HCEC 1CT (cell line): ENCODE measurements around the gene TIMM29.
"Not testable (repeated sequence)": the region's sequence is repeated elsewhere in the genome, so short reads cannot be mapped to it uniquely, and the experiment has no call there.

Experiments
- DNase-seq: peaks from one replicate; pipeline ENCODE4 v3.0.0-alpha.2; 2017

TIMM29 gene

DNA sequence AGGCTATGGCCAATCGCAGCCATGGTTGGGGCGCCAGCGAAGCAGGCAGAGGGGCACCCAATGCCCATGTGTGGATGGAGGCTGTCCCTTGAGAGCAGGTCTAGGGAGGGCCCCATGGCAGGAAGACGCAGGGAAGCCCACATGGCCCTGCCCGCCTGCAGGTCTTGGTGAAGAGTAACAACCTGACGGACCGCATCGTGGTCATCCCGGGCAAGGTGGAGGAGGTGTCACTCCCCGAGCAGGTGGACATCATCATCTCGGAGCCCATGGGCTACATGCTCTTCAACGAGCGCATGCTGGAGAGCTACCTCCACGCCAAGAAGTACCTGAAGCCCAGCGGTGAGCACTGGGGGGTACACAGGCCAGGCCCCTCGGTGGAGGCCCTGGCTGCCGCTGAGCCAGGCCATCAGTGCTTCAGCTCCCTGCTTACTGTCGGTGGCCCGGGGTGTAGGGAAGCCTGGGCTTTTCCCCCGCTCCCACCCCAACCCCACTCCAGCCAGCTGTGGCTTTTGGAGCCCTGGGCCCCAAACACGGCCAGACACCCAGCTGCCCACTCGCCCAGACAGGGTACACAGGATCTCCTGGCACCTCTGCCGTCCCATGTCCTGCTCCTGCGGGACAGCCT is 14.8 kb upstream of the TIMM29 start:
- DNase-seq, result no peak

- DNase-seq, result peak; percentile 95
Measured at GRCh38 chr19:10915130-10916091, 13.2 kb upstream of the TIMM29 start.

GRCh38 chr19:10916602-10917001 is 12.0 kb upstream of the TIMM29 start:
- DNase-seq, result no peak

DNA sequence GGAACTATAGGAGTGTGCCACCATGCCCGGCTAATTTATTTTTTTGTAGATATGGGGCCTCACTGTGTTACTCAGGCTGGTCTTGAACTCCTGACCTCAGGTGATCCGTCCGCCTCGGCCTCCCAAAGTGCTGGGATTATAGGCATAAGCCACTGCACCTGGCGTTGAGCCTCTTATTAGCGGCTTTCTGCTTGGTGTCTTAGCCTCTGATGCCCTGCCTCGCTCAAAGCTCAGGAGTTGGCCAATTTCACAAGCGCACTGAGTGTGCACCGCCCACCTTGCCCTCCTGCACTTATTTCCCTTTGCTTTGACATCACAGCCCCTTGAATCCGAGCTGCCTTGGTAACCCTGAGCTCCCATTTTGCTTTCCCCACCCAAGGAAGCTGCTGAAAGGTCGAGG is 10.3 kb upstream of the TIMM29 start:
- DNase-seq, result no peak

GRCh38 chr19:10919352-10920287 is 9.0 kb upstream of the TIMM29 start:
- DNase-seq, result no peak

DNA sequence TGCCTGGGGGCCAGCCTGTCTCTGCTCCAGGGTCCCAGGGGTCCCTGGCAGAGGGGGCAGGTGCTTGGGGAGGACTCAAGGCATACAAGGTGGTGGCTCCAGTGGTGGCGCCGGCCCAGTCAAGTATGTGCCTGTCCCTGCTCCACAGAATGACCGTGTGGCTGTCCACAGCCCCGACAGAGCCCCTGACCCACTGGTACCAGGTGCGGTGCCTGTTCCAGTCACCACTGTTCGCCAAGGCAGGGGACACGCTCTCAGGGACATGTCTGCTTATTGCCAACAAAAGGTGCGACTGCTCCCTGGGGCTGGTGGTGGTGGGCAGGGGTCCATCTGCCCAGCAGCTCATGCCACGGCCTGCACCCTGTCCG is 8.3 kb upstream of the TIMM29 start:
- DNase-seq, result no peak

DNA sequence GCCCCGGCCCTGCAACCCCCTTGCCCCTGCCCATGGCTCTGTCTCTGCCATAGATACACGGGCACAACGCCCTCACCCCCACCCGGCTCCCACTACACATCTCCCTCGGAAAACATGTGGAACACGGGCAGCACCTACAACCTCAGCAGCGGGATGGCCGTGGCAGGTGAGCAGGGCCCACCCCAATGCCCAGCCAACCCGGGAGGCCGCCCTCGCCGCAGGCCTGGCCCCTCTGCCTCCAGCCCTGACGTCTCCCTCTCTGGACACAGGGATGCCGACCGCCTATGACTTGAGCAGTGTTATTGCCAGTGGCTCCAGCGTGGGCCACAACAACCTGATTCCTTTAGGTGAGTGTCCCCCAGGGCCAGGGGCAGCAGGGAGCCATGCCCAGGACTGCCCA is 7.8 kb upstream of the TIMM29 start:
- DNase-seq, result no peak

GRCh38 chr19:10921199-10921909 is 7.3 kb upstream of the TIMM29 start:
- DNase-seq, result no peak

DNA sequence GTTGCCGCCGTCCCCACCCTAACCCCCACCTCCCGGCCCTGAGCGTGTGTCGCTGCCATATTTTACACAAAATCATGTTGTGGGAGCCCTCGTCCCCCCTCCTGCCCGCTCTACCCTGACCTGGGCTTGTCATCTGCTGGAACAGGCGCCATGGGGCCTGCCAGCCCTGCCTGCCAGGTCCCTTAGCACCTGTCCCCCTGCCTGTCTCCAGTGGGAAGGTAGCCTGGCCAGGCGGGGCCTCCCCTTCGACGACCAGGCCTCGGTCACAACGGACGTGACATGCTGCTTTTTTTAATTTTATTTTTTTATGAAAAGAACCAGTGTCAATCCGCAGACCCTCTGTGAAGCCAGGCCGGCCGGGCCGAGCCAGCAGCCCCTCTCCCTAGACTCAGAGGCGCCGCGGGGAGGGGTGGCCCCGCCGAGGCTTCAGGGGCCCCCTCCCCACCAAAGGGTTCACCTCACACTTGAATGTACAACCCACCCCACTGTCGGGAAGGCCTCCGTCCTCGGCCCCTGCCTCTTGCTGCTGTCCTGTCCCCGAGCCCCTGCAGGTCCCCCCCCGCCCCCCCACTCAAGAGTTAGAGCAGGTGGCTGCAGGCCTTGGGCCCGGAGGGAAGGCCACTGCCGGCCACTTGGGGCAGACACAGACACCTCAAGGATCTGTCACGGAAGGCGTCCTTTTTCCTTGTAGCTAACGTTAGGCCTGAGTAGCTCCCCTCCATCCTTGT is 6.5 kb upstream of the TIMM29 start:
- no peak for DNase-seq

DNA sequence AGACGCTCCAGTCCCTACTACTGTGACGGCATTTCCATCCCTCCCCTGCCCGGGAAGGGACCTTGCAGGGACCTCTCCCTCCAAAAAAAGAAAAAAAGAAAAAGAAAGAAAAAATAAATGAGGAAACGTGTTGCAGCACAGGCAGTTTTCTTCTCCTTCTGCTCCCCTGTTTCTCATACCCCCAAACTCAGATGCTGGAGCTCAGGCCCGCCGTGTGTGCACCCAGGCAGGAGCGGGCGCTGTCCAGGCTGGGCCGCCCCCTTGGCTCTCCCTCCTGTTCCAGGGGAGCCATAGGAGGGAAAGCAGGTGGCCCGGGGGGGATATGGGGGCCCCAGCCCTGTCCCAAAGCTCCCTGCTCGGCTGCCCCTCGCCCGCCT is 6.0 kb upstream of the TIMM29 start:
- no peak for DNase-seq

- DNase-seq, result no peak
Measured at GRCh38 chr19:10923260-10924112, 5.1 kb upstream of the TIMM29 start.

DNA sequence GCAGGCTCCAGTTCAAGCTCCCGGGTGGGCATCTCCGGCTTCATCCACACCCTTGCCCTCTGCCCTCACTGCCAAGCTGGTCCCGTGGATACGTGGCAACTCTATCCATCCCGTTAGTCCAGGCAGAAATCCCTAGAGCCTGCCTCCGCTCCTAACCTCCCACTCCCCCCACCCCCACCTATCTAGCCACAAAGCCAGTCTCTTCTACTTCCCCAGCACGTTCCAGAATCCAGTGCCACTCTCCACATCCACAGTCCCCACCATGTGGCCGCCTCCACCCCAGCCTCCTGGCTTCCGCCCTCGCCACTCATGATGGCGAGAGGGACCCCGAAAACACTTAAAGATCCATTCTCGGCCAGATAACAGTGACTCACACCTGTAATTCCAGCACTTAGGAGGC is 4.0 kb upstream of the TIMM29 start:
- no peak for DNase-seq

GRCh38 chr19:10927730-10928562 is 665 bp upstream of the TIMM29 start:
- DNase-seq, result no peak

DNA sequence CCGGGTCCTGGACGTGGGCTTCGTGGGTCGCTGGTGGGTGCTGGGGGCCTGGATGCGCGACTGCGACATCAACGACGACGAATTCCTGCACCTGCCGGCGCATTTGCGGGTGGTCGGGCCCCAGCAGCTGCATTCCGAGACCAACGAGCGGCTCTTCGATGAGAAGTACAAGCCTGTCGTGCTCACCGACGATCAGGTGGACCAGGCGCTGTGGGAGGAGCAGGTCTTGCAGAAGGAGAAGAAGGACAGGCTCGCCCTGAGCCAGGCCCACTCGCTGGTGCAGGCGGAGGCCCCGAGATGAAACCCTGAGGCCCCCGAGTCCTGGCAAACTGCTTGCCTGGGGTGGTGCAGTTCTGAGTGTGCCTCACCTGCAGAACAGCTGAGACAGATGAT is 787 bp downstream of the TIMM29 start:
- DNase-seq, result no peak

DNA sequence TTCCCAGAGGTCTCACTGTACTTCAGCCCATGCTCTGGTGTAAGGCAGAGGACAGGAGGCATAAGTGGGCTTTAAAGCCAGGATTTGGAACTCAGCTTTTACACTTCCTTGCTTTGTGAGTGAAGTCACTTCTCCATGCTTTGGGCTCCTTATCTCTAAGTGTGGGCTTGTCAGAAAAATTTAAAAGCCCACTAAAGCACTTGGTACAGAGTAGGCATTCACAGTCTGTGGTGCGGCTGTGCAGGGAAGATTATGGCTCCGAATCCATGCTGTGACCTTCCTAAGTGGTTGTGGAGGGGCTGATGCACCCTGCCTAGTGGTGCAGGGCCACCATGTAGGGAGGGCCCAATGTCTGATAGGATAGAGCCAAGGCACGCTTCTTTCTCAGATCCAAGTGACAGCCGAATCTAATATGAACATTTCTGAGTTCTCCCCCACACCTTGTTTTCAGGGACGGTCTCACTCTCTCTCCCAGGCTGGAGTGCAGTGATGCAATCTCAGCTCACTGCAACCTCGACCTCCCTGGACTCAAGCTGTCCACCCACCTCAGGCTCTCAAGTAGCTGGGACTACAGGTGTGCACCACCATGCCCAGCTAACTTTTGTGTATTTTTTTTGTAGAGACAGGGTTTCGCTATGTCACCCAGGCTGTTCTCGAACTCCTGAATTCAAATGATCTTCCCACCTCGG is 6.9 kb downstream of the TIMM29 start:
- no peak for DNase-seq

DNA sequence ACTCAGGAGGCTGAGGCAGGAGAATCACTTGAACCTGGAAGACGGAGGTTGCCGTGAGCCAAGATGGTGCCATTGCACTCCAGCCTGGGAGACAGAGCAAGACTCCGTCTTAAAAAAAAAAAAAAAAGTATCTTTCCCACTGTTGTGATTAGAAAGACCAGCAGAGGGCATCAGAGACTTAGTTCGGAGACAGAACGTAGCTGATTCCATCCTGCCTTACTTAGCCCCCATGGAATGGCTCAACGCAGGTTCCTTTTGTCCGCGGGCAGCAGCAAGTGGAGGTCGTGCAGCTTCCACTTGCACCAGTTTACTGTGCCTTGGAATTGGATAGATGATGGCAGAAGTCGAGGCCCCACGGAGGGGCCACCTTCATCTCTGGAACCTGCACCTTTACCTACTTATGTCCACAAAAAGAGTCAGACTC is 8.1 kb downstream of the TIMM29 start:
- peak; percentile 69 for DNase-seq

DNA sequence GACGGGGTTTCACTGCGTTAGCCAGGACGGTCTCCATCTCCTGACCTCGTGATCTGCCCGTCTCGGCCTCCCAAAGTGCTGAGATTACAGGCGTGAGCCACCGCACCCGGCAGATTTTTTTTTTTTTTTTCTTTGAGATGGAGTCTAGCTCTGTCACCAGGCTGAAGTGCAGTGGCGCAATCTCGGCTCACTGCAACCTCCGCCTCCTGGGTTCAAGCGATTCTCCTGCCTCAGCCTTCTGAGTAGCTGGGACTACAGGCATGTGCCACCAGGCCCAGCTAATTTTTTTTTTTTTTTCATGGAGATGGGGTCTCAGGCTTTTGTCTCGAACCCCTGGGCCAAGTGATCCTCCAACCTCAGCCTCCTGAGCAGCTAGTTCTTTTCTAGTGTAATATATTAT is 13.0 kb downstream of the TIMM29 start:
- not testable (repeated sequence) for DNase-seq

GRCh38 chr19:10943412-10943811 is 14.8 kb downstream of the TIMM29 start:
- DNase-seq, result not testable (repeated sequence)

DNA sequence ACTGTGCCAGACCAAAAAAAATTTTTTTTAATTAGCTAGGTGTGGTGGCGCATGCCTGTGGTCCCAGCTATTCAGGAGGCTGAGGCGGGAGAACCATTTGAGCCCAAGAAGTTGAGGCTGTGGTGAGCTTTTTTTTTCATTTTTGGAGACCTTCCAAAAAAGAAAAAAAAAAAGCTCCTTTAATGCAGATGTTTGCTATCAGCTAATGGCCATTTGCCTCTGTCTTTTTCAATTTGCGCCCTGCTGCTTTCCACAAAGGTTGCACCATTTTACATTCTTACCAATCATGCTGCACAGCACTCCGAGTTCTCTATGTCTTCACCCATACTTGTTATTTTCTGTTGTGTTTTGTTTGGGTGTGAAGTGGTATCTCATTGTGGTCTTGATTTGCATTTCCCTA is 16.7 kb downstream of the TIMM29 start:
- no peak for DNase-seq
